Astrocyte of the spinal cord (primary cell): ENCODE results near the gene INPP4A.

ENCODE experiments used
- DNase-seq: peaks from one replicate; pipeline ENCODE4 v3.0.0; 2011; ENCODE audit warnings: low read depth, low spot score
- H3K4me3 ChIP-seq: 2 replicates; pipeline ENCODE4 v1.5.1; 2011; ENCODE audit warnings: low read depth, mild to moderate bottlenecking, low read length, moderate library complexity
- CTCF ChIP-seq: IDR thresholded peaks from 2 replicates; pipeline ENCODE4 v1.5.1; 2012; ENCODE audit warnings: low read depth, mild to moderate bottlenecking, low read length, inconsistent platforms
- in situ Hi-C: cut with HindIII; loops from 2 replicates; pipeline ENCODE4 v1.10.0; 2017; ENCODE audit warnings: low sequenced_read_pairs

INPP4A gene

DNA sequence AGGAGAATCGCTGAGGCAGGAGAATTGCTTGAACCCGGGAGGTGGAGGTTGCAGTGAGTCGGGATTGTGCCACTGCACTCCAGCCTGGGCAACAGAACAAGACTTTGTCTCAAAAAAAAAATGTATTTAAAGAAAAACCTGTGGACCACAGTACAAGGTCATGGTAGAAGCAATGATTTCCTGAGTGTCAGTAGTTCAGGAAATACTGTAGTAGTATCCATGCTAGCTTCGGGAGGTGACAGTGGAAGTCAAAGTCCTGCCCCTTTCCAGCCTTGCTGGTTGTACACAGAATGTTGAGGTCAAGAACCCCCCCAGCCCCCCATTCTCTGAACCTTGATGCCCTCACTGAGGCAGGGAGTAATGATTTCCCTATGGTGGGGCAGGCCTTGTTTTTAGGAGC, 56.6 kb downstream of the INPP4A start:
- in situ Hi-C loops: no loop called here
- no peak for TF ChIP-seq CTCF

DNA sequence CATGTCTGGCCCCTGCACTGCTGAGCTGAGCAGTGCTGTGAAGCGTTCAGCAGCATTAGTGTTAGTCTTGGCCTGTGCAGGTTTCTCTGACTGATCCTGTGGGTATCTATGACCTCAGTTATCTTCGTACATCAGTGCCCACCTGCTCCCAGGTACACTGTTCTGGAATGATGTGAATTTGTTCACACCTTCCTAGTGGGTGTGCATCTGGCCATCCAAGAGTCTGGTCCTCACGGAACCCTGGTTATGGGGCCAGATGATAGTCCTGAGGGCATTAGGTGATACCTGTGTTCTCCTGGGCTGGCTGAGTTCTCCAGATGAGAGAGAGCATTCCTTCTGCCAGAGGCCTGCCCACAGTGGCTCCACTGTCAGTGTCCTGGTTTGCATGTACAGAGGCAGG, 57.2 kb downstream of the INPP4A start:
- in situ Hi-C loops: no loop called here
- no peak for TF ChIP-seq CTCF
- no peak overlapping the region for H3K4me3 ChIP-seq
- no peak for DNase-seq

More for the DNA sequence above, 56.6 kb downstream of the INPP4A start:
- no peak overlapping the region for H3K4me3 ChIP-seq
- DNase-seq: no peak

DNA sequence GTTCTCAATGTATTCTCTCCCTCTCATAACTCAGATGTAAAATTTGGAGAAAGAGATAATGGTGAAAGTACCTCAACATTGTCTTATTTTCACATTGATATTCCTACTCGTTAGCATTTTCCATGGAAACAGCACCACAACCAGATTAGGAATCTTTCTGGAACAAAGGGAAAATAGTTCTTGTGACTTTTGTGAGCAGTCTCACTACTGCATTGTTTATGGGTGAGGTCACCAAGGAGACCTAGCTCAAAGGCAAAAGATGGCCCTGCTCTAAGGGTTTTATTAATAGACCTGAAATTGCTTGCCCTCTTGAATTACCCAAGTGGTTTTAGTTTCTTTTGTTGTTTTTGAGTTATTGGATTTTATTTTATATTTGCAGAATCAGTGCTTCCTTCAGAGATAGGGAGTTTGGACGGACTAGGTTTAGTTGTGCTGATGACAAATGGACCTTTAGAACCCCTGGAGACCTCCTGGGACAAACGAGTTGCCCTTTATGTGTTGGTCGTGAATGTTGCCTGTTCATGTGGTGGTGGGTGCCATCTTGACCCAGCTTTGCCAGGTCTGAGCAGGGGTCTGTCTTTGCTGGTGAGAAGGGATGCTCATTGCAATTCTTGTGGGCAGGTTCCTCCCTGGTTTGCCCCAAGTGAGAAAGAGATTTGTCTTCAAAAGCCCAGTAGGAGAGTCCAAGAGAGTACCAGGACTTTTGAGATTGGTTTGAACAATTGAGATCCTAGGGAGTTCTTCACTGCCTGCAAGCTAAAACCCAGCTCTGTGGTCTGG, 58.1 kb downstream of the INPP4A start:
- TF ChIP-seq CTCF: no peak
- no peak overlapping the region for H3K4me3 ChIP-seq
- in situ Hi-C loops: no loop called here
- peak; percentile 56 for DNase-seq

GRCh38 chr2:98503481-98504105, 58.9 kb downstream of the INPP4A start:
- no peak for DNase-seq
- in situ Hi-C loops: no loop called here
- no peak for TF ChIP-seq CTCF
- H3K4me3 ChIP-seq: no peak overlapping the region

DNA sequence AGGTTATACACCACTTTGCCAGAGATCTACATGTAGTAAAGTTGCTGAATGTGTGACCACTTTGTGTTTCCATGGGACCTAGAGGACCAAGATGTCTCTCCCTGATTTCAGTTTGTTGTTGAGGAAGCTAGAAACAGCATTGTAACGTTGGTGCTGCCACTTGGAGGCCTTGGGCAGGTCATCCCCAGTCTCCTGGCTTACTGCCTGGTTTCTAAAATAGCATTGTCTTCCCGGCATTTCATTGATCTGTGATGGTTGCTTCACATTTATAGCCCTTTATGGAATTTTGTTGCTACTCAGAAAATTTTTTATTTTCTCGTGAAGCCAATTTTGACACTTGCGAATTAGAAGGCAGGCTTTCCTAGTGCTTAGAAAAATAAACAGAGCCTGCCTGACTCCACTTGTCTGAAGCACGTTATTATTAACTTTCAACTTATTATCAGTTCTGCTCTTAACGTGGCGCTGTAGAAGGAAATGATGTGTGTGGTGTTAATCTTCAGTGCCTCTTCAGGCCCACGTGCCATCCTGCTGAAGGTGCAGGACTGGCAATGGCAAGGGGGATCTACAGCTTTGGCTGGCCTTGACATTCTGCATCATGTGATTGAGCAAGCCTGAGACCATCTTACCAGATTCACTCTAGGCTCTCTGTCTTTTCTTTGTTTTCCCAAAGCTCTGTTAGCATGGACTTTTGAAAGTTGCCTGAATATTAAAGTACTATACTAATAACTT, 59.9 kb downstream of the INPP4A start:
- in situ Hi-C loops: no loop called here
- no peak overlapping the region for H3K4me3 ChIP-seq
- TF ChIP-seq CTCF: no peak
- DNase-seq: peak; percentile 17

DNA sequence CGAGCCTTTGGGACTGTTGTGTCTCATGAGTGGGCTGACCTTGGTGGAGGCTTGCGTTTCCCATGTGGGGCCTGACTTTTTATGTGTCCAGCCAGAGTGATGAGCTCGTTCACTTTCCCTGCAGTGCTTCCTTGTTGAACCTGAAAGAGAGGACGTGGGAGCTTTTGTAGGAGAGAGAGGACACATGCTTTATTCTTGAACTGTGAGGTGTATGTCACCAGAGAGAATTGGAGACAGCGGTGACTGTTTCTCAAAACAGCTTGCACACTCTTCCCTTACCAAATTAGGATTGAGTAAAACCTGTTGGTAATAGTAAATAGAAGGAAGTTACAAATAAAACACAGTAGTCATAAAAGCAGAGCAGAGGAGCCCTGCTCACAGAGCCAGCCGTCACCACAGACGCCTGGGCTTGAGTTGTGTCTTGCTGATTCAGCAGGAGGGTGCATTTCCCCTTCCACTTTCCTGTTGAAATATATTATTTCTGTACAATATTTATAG, 60.7 kb downstream of the INPP4A start:
- in situ Hi-C loops: no loop called here
- DNase-seq: no peak
- no peak overlapping the region for H3K4me3 ChIP-seq
- no peak for TF ChIP-seq CTCF
